Subcutaneous abdominal adipose tissue (tissue), 5 donors: ENCODE data around the gene SMARCD1.

Experiments
- H3K27ac ChIP-seq: one replicate; pipeline ENCODE4 v1.7.0; 2013; ENCODE audit warnings: low read depth, mild to moderate bottlenecking, inconsistent platforms, low read length, moderate library complexity
- H3K27me3 ChIP-seq, 5 donors: one replicate each; pipeline ENCODE4 v1.7.0; 2013; ENCODE audit warnings: low read length in 5 of 5, inconsistent platforms in 1 of 5; ENCODE audit not compliant: control insufficient read depth in 5 of 5, insufficient read depth in 4 of 5
- H3K36me3 ChIP-seq, 5 donors: one replicate each; pipeline ENCODE4 v1.7.0; 2013; ENCODE audit warnings: low read length in 5 of 5; ENCODE audit not compliant: control insufficient read depth in 5 of 5, insufficient read depth in 5 of 5
- H3K4me1 ChIP-seq, 5 donors: one replicate each; pipeline ENCODE4 v1.7.0; 2013; ENCODE audit warnings: low read length in 5 of 5, mild to moderate bottlenecking in 3 of 5, moderate library complexity in 1 of 5; ENCODE audit not compliant: control insufficient read depth in 5 of 5, insufficient read depth in 5 of 5
- H3K4me3 ChIP-seq, 5 donors: one replicate each; pipeline ENCODE4 v1.7.0; 2013; ENCODE audit warnings: low read length in 5 of 5, low read depth in 1 of 5
- H3K9ac ChIP-seq, 5 donors: one replicate each; pipeline ENCODE4 v1.7.0; 2013; ENCODE audit warnings: low read length in 5 of 5, mild to moderate bottlenecking in 4 of 5, moderate library complexity in 3 of 5
- H3K9me3 ChIP-seq, 5 donors: one replicate each; pipeline ENCODE4 v1.7.0; 2013; ENCODE audit warnings: low read length in 5 of 5; ENCODE audit not compliant: control insufficient read depth in 5 of 5
- donor health status: healthy.
- donor health status: healthy.
- donor health status: healthy.
- donor health status: healthy.
- donor health status: healthy.

The SMARCD1 gene

DNA sequence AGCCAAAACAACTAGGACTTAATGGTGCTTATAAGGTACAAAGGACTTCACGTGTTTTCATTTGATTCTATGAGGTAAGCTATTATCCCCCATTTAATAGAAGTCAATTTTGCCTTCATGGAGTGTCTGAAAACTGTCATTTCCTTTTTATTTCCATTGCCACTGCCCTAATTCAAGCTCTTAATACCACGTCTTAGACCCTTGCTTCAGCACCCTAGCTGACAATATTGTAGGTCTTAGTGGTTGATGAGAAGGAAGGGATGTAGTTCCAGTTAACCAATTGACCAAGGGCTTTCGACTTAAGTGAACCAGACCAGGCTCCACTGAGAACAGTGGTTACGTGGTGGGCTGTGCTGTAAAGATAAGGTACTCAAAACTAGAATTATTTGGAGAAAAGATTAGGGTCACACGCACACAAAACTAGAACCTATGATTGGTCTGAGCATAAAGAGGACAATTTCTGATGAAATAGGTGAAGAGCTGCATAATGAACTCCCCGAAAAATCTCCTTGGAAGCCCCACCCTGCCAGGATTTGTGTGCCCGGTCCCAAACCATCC, 37.4 kb upstream of the SMARCD1 start:
- Histone ChIP-seq H3K36me3 (no peaks in the 10 kb centered on the region), H3K27me3 (peaks cover 0 to 3% (median 0%) of the 10 kb centered on the region in 5 donors), H3K4me3 (no peak overlapping the region), H3K4me1 (peaks cover 0 to 9% (median 6%) of the 10 kb centered on the region in 5 donors), H3K9me3 (no peaks in the 10 kb centered on the region), H3K9ac (no peak overlapping the region), H3K27ac (no peak overlapping the region)

DNA sequence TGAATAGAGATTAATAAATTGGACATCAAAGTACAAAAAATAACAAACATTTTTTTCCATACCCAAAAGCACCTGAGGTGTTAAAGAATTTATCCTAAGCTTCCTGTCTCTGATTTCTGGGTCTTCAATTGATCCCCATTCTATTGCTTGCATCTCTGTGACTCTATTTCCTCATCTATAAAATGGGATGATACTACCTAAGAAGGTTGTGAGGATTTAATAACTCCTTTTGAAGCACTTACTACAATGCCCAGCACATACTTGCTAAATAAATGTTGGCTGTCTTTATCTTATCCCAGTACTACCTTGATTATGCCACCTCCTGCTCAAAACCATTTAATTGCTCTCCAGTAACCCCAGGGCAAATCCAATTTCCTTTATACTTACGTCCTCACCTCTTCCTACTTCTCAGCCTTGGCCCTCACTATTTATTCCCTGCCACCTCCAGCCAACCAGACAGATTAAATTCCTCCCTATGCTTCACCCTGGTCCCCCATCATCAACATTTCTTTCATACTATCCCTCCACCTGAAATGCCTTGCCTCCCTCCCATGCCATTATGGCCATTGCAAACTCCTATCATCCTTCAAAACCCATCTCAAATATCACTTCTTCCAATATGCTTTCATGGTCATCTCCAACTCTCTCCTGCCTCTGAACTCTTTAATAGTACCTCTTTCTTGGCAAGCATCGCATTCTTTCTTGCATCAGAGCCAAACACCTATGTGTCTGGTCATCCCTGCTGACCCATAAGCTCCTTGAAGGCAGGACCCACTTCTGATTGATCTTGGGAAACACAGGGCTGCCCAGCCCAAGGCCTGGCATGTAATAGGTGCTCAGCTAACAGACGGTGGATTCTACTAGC, 35.7 kb upstream of the SMARCD1 start:
- Histone ChIP-seq H3K4me3 (no peak overlapping the region), H3K27ac (no peak overlapping the region), H3K27me3 (peaks cover 0 to 3% (median 0%) of the 10 kb centered on the region in 5 donors), H3K36me3 (no peaks in the 10 kb centered on the region), H3K9me3 (no peaks in the 10 kb centered on the region), H3K4me1 (peaks cover 0 to 9% (median 7%) of the 10 kb centered on the region in 5 donors), H3K9ac (no peak overlapping the region)

- H3K27me3 ChIP-seq, result peaks cover 0 to 3% (median 0%) of the 10 kb centered on the region in 5 donors
- no peak overlapping the region for H3K27ac ChIP-seq
- no peaks in the 10 kb centered on the region for H3K9me3 ChIP-seq
- peak overlapping the region in 4 of 5 donors; percentile 42 to 58 (median 52) for H3K4me3 ChIP-seq
- H3K36me3 ChIP-seq, result no peaks in the 10 kb centered on the region
- peaks cover 0 to 9% (median 7%) of the 10 kb centered on the region in 5 donors for H3K4me1 ChIP-seq
- peak overlapping the region in 2 of 5 donors; percentile 23 to 68 for H3K9ac ChIP-seq
These were observed 35.1 kb upstream of the SMARCD1 start for GRCh38 chr12:50050119-50050385.

DNA sequence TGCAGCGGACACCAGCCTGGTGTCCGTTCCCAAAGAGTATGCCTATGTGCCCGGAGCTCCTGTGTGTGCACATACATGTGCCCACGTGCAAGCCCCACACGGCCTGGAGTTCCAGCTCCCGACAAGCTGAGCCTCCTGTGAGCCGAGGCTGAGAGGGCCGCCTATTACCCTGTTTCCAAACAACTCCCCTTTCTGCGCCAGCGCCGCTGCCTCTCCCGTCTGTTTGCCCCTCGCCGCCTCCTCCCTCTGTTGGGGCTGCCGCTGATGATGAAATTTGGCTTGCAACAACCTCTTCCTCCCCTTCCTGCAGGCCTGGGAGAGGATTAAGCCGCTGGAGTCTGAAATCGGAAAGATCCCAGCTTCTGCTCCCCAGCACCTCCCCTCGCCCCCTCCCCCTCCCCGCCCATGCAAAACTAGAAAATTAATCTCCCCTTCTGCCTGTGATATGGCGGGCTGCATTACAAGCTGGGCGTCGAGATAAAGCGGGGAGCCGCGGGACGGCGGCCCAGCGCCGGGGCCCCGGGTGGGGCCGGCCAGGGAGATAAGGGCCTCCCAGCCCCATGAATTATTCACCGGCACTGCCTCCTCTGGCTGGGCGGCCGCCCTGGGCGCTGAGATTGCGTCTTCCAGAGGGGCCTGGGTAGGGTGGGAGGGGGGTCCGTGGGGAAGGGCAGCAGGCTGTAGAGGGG, 34.6 kb upstream of the SMARCD1 start:
- H3K4me3 ChIP-seq, result peak overlapping the region in 4 of 5 donors; percentile 42 to 58 (median 52)
- H3K9ac ChIP-seq, result peak overlapping the region in 2 of 5 donors; percentile 23 to 68
- no peak overlapping the region for H3K27ac ChIP-seq

DNA sequence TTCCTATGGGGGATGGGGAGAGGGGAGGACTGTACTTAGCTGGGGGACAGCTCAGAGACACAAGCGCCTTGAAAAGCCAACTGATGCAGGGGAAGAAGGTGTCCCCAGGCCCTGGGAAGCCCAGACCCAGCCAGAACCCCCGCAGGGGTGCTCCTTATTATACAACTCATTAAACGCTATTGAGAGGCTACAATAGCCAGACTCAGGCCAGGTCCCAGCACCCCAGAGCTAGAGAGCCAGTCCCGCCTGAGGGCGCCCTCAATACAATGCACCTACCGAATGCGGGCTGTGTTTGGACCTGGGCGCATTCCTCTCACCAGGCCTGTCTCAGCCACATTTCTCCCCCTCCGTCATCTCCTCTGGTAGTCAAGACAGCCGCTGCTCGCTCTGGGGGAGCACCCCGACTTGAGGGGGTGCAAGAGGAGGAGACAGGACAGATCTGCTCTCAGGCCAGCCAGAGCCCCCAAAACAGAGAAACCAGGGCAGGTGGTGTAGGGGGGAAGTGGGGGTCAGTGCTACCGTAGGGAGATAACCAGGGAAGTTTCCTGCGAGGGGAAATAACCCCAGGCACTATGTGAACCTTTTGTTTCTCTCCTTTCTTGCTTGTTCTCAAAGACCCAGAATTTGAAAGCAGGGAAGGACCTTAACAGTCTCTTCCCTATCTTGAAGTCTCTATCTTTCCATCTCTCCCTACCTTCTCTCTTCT, 33.9 kb upstream of the SMARCD1 start:
- Histone ChIP-seq H3K9ac (no peak overlapping the region), H3K36me3 (no peaks in the 10 kb centered on the region), H3K4me1 (peaks cover 0 to 16% (median 11%) of the 10 kb centered on the region in 5 donors), H3K27ac (no peak overlapping the region), H3K9me3 (no peaks in the 10 kb centered on the region), H3K27me3 (peaks cover 0 to 5% (median 3%) of the 10 kb centered on the region in 5 donors), H3K4me3 (no peak overlapping the region)

More for the DNA sequence above, 34.6 kb upstream of the SMARCD1 start:
- peaks cover 0 to 9% (median 7%) of the 10 kb centered on the region in 5 donors for H3K4me1 ChIP-seq
- no peaks in the 10 kb centered on the region for H3K36me3 ChIP-seq
- H3K27me3 ChIP-seq, result peaks cover 0 to 3% (median 2%) of the 10 kb centered on the region in 5 donors
- no peaks in the 10 kb centered on the region for H3K9me3 ChIP-seq

GRCh38 chr12:50052544-50052943, 32.6 kb upstream of the SMARCD1 start:
- Histone ChIP-seq H3K27me3 (peaks cover 3 to 15% (median 3%) of the 10 kb centered on the region in 5 donors), H3K27ac (no peak overlapping the region), H3K4me1 (peaks cover 0 to 27% (median 21%) of the 10 kb centered on the region in 5 donors), H3K4me3 (no peak overlapping the region), H3K9me3 (no peaks in the 10 kb centered on the region), H3K36me3 (no peaks in the 10 kb centered on the region), H3K9ac (no peak overlapping the region)

DNA sequence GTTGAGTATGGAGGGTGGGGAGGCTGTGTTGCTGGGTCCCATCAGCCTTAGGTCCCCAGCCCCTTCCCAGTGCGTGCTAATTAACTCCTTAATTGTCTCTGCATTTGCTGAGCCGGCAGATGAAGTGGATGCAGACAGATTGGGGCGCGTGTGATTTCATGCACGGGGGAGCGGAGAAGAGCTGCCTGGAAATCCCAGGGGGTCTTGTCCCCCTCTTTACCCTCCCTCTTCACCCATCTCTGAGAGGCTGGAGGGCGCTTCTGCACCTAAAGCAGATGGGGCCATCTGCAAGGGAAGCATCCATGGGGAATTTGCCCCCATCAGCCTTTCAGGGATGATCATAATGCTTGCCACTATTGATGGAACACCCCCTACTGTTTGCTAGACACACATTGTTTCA, 32.2 kb upstream of the SMARCD1 start:
- no peaks in the 10 kb centered on the region for H3K9me3 ChIP-seq
- peaks cover 0 to 27% (median 21%) of the 10 kb centered on the region in 5 donors for H3K4me1 ChIP-seq
- H3K36me3 ChIP-seq, result no peaks in the 10 kb centered on the region
- H3K27me3 ChIP-seq, result peaks cover 3 to 15% (median 3%) of the 10 kb centered on the region in 5 donors
- H3K9ac ChIP-seq, result no peak overlapping the region
- H3K27ac ChIP-seq, result no peak overlapping the region
- H3K4me3 ChIP-seq, result no peak overlapping the region

DNA sequence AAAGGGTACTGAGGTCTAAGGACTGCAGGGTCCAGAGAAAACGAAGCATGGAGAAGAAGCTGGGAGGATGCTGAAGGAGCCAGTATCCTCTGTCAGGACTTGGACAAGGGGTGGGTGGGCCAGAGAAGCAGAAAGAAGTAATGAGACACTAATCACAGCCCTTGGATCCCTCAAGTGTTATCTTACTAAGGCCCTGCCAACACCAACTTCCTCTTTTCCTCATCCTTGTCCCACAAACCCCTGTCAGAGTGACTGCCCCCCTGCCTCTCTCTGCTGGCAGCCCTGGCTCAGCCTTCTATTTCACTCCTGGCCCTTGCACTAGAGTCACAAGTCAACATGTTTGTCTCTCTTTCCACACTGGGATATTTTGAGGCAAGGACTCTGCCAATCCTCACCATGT, 31.6 kb upstream of the SMARCD1 start:
- Histone ChIP-seq H3K27ac (no peak overlapping the region), H3K4me3 (no peak overlapping the region), H3K4me1 (peaks cover 0 to 31% (median 23%) of the 10 kb centered on the region in 5 donors), H3K9me3 (no peaks in the 10 kb centered on the region), H3K36me3 (no peaks in the 10 kb centered on the region), H3K27me3 (peaks cover 3 to 15% (median 3%) of the 10 kb centered on the region in 5 donors), H3K9ac (no peak overlapping the region)

DNA sequence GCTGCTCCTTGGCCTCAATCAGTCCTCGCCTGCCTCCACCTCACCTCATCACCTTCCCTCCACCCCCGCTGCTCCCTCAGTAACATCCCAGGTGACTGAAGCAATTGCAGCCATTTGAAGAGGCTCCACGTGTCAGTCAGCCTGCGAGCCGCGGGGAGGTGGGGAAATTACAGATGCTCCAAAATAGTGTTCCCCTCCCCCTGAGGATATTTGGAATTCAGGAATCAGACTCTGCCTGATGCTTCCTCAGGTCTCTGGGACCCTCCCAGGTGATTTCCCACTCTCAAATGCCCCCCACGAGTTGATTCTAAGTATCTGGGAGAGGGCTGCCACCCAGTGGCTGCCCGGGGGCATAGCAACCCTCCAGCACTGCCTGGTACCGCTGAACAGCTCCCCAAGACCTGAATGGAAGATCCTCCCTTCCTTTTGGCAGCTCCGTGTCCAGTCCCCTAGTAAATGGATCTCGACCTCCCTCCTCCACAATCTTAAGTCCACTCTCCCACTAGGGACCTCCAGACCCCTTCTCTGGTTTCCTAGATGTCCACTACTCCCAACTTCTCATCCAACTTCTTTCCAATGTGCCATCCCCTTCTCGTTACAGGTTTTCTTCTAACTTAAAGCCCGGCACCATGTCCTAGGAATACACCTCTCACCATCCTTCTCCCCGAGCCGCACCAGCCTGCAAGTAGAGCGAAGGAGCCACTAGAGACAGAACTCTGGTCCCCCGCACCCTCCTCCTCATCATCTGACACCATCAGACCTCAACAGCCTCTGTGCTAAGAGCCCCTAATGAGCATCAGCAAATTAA, 29.1 kb upstream of the SMARCD1 start:
- H3K4me3 ChIP-seq, result peak overlapping the region in 1 of 5 donors; percentile 37
- H3K9ac ChIP-seq, result no peak overlapping the region
- no peak overlapping the region for H3K27ac ChIP-seq

More for the DNA sequence above, 29.1 kb upstream of the SMARCD1 start:
- Histone ChIP-seq H3K36me3 (no peaks in the 10 kb centered on the region), H3K4me1 (peaks cover 1 to 39% (median 20%) of the 10 kb centered on the region in 5 donors), H3K9me3 (no peaks in the 10 kb centered on the region), H3K27me3 (peaks cover 3 to 15% (median 5%) of the 10 kb centered on the region in 5 donors)
